HG03175 (cell line): Measurements from ENCODE around the gene RBM28.

Experiments
- ATAC-seq: cut with Tn5 transposase; IDR thresholded peaks from one replicate; pipeline ENCODE4 v1.9.1; 2021; ENCODE audit warnings: mild to moderate bottlenecking, moderate library complexity; ENCODE audit not compliant: unreplicated experiment

Gene RBM28

DNA sequence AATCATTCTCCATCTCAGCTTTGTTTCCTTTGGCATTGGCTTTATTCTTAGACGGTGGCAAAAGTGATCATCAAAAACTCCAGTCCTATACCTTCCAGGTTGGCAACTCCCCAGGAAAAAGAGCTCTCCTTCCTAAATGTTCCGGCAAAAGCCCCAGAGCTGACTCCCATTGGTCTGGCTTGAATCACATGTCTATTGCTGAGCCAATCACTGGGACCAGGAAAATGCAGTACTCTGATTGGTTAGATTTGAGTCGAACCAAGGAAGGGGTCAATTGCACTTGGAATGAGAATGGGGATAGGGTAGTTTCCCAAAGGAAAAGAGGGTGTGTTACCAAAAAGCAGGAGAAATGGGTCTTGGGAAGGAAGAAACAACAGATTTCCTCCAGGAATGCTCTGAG lies 80.3 kb downstream of the RBM28 start:
- no peak for ATAC-seq

DNA sequence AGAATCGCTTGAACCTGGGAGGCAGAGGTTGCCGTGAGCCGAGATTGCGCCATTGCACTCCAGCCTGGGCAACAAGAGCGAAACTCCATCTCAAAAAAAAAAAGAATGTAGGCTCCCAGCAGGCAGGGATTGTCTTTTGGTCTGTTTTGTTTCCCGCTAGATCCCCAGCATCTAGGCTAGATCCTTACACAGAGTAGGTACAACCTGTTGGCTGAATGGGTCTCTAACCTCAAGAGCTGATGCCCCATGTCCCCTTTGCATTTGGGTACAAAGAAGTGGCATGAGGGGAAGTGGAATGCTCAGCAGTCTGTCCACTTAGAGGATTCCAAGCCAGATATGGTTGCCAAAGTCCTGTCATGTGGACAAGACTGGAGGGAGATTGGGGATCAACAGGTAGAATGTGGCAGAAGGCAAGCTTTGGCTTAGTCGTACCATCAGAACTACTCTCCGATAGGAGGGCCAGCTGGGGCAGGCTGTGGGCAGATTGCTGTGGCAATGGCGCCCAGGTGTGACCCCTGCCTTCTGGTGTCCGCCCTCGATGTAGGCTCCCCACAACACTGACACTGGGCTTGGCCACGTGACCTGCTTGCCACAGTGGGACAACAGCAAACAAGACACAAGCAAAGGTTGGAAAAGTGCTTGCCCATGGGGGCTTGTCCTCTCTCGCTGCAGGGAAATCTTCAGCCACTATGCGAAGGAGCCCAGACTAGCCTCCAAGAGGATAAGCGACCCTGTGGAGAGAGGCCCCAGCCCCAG lies 81.3 kb downstream of the RBM28 start:
- ATAC-seq = no peak

DNA sequence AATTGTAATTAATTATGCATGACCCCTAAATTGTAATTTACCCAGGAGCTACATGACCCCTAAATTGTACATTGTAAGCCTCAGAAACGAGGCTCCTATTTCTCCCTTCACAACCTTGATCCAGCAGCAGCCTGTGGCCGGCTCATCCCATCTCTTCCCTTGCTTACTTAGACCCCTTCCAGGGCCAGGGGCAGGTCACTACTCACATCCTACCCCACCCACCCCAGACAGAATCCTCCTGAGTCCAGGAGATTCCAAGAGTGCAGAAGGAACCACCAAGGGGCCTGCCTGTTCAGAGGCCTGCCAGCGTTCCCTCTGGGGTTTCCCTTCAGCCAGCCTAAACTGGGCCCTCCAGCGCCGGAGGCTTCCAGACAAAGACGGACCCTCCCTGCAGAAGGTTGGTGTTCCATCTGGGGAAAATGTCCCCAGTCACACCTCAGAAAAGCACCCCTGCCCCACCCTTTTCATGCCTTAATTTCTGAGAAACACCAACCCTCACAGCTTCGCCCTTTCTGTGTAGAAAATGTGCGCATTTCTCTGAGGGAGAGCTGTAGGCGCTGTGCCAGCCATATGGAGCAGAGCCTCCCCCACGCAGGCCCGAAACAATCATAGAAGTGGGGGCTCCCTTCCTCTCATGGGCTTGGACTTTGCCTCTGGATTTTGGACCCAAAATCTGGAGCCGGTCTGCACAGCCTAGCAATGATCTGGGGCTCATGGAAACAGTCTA lies 83.5 kb downstream of the RBM28 start:
- no peak for ATAC-seq

DNA sequence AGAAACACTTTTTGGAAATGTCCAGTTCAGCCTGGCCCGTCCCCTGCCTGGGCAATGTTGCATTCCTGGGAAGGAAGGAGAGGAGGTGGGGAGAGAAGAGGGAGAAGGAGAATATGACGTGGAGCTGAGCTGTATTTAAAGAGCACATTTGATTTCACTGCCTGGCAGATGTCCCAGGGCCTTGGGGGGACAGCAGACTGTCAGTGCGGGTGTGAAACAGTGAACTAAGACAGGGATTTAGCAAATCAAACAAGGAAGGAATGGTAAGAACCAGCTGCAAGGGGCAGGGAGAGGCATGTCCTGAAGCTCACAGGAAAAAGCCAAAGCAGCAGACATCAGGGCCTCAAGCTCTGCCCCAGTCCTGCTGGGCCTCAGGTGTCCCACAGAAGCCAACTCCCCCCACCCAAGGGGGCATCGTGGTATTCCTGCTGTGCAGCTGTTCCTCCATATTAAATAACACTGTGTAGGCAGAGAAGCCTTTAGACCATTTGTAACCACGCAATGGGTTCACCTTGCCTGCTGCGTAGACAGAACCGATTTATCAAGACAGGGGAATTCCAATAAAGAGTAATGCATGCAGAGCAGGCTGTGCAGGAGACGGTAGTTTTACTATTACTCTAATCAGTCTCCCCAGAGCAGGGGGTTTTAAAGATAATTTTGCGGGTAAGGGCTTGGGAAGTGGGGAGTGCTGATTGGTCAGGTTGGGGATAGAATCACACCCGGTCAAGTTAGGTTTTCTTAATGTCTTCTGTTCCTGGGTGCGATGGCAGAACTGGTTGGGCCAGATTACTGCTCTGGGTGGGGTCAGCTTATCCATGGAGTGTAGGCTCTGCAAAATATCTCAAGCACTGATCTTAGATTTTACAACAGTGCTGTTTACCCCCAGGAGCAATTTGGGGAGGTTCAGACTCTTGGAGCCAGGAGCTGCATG lies 84.3 kb downstream of the RBM28 start:
- no peak for ATAC-seq

DNA sequence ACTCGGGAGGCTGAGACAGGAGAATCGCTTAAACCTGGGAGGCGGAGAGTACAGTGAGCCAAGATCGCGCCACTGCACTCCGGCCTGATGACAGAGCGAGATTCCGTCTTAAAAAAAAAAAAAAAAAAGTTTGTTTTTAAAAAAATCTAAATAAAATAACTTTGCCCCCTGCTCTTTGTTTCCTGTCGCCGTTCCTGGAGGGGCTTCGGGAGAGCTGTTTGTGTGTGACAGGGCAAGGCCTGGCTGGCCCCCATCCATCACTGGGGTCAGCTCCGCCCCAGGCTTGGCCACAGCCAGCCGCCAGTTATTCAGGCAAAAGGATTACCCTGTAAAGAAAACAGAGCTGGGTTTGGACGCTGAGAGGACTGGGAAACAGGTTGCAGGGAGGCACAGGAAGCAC lies 86.2 kb downstream of the RBM28 start:
- no peak for ATAC-seq

DNA sequence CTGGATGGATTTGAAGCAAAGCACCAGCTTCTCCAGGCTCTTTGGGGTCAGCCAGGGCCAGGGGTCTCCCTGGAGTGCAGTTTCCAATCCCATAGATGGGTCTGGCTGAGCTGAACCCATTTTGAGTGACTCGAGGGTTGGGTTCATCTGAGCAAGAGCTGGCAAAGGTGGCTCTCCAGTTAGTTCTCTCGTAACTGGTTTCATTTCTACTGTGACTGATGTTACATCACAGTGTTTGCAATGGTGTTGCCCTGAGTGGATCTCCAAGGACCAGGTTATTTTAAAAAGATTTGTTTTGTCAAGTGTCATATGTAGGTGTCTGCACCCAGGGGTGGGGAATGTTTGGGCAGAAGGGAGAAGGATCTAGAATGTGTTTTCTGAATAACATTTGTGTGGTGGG lies 88.4 kb downstream of the RBM28 start:
- ATAC-seq = no peak

DNA sequence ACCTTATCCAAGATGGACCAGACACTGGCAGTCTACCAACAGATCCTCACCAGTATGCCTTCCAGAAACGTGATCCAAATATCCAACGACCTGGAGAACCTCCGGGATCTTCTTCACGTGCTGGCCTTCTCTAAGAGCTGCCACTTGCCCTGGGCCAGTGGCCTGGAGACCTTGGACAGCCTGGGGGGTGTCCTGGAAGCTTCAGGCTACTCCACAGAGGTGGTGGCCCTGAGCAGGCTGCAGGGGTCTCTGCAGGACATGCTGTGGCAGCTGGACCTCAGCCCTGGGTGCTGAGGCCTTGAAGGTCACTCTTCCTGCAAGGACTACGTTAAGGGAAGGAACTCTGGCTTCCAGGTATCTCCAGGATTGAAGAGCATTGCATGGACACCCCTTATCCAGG lies 89.2 kb downstream of the RBM28 start:
- no peak for ATAC-seq

DNA sequence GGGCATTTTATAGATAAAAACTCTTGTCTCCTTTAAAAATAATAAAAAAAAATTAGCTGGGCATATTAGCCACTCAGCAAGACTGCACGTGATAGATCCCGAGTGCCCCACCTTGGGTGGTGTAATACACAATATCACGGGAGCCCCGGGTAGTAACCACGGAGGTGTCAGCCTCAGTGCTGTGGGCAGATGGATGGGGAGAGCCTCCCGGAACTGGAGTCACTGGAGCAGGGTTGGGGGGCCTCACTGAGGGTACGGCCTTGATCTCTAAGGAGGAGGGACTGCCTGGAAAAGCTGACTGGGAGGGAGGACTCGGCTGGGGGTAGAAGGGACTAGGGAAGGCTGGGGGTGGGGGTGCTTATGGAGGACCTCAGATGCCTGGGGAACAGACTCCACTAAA lies 90.0 kb downstream of the RBM28 start:
- no peak for ATAC-seq

DNA sequence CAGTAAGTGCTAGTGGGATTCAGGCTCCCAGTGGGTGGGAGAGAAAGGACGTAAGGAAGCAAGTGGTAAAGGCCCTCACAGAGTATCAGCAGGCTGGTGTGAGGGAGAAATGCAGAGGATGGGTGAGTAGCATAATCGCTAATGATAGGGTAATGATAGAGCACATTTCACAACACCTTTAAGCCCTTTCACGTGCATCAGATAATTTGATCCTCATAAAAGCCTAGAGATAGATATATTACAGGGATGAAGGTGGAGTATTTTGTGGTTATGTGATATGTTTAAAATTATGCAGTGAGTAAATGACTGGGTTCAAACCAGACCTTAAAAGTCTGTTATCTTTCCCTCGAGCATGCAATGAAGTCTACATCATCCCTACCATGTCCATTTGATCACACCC lies 92.4 kb downstream of the RBM28 start:
- no peak for ATAC-seq
